Fibroblast of villous mesenchyme (primary cell): ENCODE data around the gene GPR161. TPM values are rescaled to one million over a fixed set of nuclear protein-coding genes. Genes with fewer than 3 reads are reported as not detected.
"Not testable (repeated sequence)": the region's sequence is repeated elsewhere in the genome, so short reads cannot be mapped to it uniquely, and the experiment has no call there.

Experiments
- DNase-seq: peaks from one replicate; pipeline ENCODE4 v3.0.0-alpha.2; 2010; ENCODE audit warnings: low read depth
- H3K4me3 ChIP-seq: 2 replicates; pipeline ENCODE4 v1.5.1; 2011; ENCODE audit warnings: low read depth, mild to moderate bottlenecking, low read length
- total RNA-seq: library from RNA; depleted of rRNA; stranded (reverse); fragments of >200 nt; gene quantifications from 2 replicates; pipeline ENCODE4 v1.2.3, GENCODE V29; 2012
- TF ChIP-seq, protein P1 (sequence below): IDR thresholded peaks from 2 replicates; pipeline ENCODE4 v1.5.1; 2012; ENCODE audit warnings: low read depth, mild to moderate bottlenecking, low read length; ENCODE audit not compliant: insufficient read depth

GPR161 gene
- total RNA-seq: 11.3 and 13.0 TPM in 2 replicates

GRCh38 chr1:168136709-168137514 is at the start of gene GPR161:
TSS of gene GPR161 (minus strand) at chr1:168136930. CDS start at chr1:168104850, 32,080 bp downstream.
- TF ChIP-seq, protein P1, sequence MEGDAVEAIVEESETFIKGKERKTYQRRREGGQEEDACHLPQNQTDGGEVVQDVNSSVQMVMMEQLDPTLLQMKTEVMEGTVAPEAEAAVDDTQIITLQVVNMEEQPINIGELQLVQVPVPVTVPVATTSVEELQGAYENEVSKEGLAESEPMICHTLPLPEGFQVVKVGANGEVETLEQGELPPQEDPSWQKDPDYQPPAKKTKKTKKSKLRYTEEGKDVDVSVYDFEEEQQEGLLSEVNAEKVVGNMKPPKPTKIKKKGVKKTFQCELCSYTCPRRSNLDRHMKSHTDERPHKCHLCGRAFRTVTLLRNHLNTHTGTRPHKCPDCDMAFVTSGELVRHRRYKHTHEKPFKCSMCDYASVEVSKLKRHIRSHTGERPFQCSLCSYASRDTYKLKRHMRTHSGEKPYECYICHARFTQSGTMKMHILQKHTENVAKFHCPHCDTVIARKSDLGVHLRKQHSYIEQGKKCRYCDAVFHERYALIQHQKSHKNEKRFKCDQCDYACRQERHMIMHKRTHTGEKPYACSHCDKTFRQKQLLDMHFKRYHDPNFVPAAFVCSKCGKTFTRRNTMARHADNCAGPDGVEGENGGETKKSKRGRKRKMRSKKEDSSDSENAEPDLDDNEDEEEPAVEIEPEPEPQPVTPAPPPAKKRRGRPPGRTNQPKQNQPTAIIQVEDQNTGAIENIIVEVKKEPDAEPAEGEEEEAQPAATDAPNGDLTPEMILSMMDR: no peak
- peak within 1 kb of the TSS; percentile 76 for H3K4me3 ChIP-seq
- peak; percentile 59 for DNase-seq

GRCh38 chr1:168181063-168181720 is 44.5 kb upstream of the GPR161 start:
- not testable (repeated sequence) for H3K4me3 ChIP-seq, DNase-seq

DNA sequence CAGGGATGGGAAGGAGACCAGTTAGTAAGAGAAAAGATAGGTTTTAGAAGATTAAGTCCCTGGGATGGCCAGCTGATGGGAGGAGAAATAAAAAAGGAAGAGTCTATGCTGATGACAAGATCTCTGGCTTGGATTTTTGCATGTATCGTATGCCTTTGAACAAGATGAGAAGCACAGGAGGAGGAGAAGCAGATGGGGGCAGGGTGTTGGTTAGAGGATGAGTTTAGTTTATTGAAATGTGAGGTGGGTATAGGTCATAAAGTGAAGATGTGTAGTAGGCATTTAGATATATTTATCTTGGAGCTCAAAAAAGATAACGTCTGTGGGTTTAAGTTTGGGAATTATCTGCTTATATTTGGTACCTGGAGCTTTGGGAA is 43.4 kb upstream of the GPR161 start:
- TF ChIP-seq, protein P1: no peak
- DNase-seq: no peak
- peak overlapping the region; percentile 99 for H3K4me3 ChIP-seq

DNA sequence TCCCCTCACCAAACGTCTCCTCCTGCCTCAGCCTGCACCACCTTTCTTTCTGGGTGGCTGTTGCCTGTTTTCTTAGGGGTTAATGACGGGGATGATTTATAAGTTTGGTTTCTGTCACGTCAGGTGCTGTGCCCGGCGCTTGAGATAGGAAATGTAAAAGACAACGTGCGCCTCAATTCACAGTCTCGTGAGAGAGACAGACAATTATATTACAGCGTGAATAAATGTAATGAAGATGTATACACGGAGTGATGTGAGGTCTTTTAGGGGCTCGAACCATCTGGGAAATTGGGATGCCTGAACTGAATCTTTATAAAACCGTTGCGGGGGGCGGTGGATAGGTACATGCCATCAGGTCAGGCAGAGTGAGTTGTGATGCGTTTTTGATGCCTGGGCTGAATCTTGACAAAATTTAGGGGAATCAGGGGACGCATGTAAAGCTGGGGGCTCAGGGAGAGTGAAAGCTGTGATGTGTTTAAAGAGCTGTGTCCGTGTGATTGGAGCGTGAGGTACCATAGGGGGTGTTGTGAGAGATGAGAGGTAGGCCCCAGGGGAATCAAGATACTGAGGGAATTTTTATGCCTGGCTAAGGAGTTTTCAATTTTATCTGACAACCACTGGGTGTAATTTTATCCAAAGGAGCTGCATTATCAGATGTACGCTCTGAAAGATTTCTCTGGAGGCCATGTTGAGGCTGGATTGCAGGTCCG is 42.9 kb upstream of the GPR161 start:
- H3K4me3 ChIP-seq: peak overlapping the region; percentile 99
- DNase-seq: peak; percentile 23
- TF ChIP-seq, protein P1: peak; percentile 2

GRCh38 chr1:168178638-168179437 is 42.1 kb upstream of the GPR161 start, which contains the start of gene TIPRL:
TSS of gene TIPRL (plus strand) at chr1:168178962. CDS start at chr1:168179078, 116 bp downstream.
- DNase-seq: peak; percentile 99
- TF ChIP-seq, protein P1: peak; percentile 56
- peak within 1 kb of the TSS; percentile 99 for H3K4me3 ChIP-seq

DNA sequence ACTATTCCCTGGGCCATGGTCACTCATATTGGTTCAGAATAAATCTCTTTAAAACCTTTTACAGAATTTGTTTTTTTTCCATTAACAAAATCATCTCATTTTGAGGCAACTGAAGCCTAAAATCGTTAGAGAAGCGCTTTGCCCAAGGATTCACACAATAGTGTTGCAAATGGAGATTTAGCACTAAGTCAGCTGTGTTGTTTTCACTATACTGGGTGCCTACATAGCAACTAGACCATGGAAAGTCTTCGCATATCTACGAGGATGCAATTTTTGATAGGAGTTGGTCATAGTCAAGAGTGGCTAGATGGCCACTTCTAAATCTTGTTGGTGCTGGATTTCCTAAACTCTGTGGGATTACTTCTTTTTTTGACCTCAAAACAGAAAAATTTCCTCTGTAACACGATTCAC is 41.5 kb upstream of the GPR161 start:
- peak overlapping the region; percentile 99 for H3K4me3 ChIP-seq
- no peak for DNase-seq
- TF ChIP-seq, protein P1: no peak
